Memory B cell (primary cell): ENCODE results near the gene IGF1R.

Experiments used
- ATAC-seq: fragments of 150-1000 bp; cut with Tn5 transposase; 2 replicates; pipeline ENCODE4 v1.10.0; 2021; ENCODE audit warnings: low read depth, mild to moderate bottlenecking, moderate library complexity
- DNase-seq, 2 donors: peaks; one replicate each; pipeline ENCODE4 v3.0.0; 2022; ENCODE audit warnings: low spot score in 2 of 2
- H3K27ac Mint-ChIP-seq: one replicate; pipeline ENCODE4 v1.8.0; 2022; ENCODE audit warnings: mild to moderate bottlenecking, moderate library complexity, mixed read lengths
- H3K27me3 Mint-ChIP-seq: one replicate; pipeline ENCODE4 v1.8.0; 2022; ENCODE audit warnings: mixed read lengths
- H3K36me3 Mint-ChIP-seq: one replicate; pipeline ENCODE4 v1.8.0; 2022; ENCODE audit warnings: mild to moderate bottlenecking, mixed read lengths
- H3K4me1 Mint-ChIP-seq: one replicate; pipeline ENCODE4 v1.8.0; 2022; ENCODE audit warnings: mixed read lengths
- H3K4me3 Mint-ChIP-seq: one replicate; pipeline ENCODE4 v1.8.0; 2022; ENCODE audit warnings: mild to moderate bottlenecking, moderate library complexity, mixed read lengths
- H3K9me3 Mint-ChIP-seq: one replicate; pipeline ENCODE4 v1.8.0; 2022; ENCODE audit warnings: mixed read lengths

The IGF1R gene

DNA sequence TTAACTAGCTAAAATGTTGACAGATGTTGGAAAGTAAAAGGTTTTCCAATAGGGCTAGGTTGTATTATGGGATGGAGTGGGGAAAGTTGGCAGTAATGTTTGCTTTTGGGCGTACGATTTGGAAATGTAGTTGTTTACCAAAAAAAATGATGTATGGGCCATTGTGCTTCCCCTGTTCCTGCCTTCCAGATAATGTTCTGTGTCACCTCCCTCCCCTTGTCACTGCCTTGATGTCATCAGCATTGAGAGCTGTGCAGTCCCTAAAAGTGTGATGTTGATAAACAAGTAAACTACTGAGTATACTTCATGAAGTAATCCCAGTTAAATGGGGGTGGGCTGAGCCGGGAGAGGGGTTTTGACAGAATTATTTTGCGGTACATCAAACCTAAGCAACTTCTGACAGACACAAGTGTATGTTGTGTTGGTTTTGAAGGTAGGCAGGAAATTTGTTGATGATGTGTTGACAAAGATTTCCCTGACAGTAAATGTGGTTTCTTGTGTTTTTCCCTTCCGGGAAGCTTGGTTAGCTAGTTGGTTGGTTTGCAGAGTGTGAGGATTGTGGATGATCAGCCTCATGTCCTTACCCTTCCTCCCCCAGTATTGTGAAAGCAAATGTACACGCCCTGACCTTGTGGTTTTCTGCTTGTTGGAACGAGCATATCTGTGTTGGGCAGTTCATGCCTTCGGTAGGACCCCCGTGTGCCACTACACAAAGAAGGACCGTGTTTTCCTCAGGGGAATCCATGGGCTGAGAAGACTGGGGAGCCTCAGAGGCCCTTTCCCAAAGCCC is 271.9 kb downstream of the IGF1R start:
- DNase-seq (no peak), ATAC-seq (no peak)
- Mint-ChIP-seq H3K27ac (no peak overlapping the region), H3K4me3 (no peak overlapping the region), H3K27me3 (no peaks in the 10 kb centered on the region), H3K9me3 (no peaks in the 10 kb centered on the region), H3K36me3 (peaks cover 9% of the 10 kb centered on the region), H3K4me1 (peaks cover 1% of the 10 kb centered on the region)

DNA sequence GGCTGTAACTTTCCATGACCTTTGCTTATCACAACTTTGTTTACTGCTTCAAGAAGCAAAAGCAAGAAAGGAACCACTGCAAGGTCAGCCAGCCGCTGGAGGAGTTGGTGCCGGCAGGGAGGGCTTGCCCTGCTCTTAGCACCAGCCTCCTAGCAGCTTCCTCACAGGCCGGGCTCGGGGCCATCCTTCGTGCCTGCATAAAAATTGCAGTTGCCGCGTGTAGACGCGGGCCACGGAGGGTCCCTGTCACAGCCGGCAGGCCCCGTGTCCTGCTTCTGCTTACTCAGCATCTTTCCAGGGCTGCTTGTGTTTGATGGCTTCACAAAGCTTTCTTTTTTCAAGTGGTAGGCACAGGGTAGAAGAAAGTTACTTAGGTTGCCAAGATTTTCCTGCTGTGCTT is 274.8 kb downstream of the IGF1R start:
- Mint-ChIP-seq H3K36me3 (peaks cover 3% of the 10 kb centered on the region), H3K27me3 (no peaks in the 10 kb centered on the region), H3K9me3 (no peaks in the 10 kb centered on the region), H3K4me1 (no peaks in the 10 kb centered on the region), H3K4me3 (no peak overlapping the region), H3K27ac (no peak overlapping the region)
- DNase-seq (no peak), ATAC-seq (no peak)

DNA sequence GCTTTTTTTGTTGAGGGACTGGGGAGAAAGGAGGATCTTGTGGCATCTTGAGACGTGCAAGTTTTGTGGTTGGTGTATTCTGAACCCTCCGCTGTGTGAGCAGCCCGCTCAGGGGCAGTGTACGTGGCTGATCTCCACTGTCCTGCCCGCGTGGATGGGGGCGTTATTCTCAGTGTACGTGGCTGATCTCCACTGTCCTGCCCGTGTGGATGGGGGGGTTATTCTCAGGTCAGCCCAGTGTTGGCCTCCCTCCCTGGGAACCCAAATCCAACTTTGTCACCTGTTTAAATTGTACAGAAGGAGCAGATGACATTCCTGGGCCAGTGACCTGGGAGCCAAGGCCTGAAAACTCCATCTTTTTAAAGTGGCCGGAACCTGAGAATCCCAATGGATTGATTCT is 275.2 kb downstream of the IGF1R start:
- ATAC-seq (no peak), DNase-seq (no peak)
- Mint-ChIP-seq H3K36me3 (peaks cover 5% of the 10 kb centered on the region), H3K4me1 (no peaks in the 10 kb centered on the region), H3K27ac (no peak overlapping the region), H3K9me3 (no peaks in the 10 kb centered on the region), H3K27me3 (no peaks in the 10 kb centered on the region), H3K4me3 (no peak overlapping the region)

DNA sequence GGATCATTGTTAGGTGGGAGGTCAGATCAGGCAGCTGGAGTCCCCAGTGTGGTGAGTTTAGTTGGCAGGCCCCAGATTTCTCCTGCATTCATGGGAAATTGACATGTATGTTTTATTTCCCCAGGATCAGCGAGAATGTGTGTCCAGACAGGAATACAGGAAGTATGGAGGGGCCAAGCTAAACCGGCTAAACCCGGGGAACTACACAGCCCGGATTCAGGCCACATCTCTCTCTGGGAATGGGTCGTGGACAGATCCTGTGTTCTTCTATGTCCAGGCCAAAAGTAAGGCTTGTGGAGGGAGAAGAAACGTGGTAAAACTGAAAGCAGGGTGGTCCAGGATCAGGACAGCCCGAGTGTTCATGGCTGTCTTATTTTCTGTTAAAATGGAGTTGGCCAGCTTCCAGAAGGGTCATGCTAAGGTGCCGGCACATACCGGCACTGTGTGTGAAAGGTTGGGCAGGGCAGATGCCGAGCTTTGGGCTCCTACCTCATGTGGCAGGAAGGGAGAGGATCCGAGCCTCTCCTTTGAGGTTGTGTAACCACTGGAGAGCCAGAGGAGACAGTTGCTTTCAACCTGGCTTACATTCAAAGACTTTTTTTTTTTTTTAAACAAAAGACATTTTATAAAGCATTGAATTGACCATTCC is 276.2 kb downstream of the IGF1R start:
- Mint-ChIP-seq H3K27me3 (no peaks in the 10 kb centered on the region), H3K4me3 (no peak overlapping the region), H3K27ac (no peak overlapping the region), H3K36me3 (peaks cover 5% of the 10 kb centered on the region), H3K9me3 (no peaks in the 10 kb centered on the region), H3K4me1 (no peaks in the 10 kb centered on the region)
- DNase-seq (no peak), ATAC-seq (no peak)

DNA sequence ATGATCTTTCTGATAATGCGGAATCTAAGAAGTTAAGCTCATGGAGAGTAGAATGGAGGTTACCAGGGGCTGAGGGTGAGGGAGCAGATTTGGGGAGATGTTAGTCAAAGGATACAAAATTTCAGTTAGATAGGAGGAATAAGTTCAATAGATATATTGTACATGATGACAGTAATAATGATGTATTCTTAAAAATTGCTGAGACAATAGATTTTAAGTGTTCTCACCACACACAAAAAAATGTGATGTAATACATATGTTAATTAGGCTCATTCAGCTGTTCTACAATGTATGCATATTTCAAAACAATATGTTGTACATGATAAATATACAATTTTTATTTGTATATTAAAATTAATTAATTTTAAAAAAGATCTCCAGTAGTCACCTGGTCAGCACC is 277.9 kb downstream of the IGF1R start:
- peaks cover 11% of the 10 kb centered on the region for H3K36me3 Mint-ChIP-seq
- H3K9me3 Mint-ChIP-seq, result no peaks in the 10 kb centered on the region
- H3K4me3 Mint-ChIP-seq, result no peak overlapping the region
- ATAC-seq (no peak), DNase-seq (no peak)
- H3K27me3 Mint-ChIP-seq, result no peaks in the 10 kb centered on the region
- H3K4me1 Mint-ChIP-seq, result no peaks in the 10 kb centered on the region
- H3K27ac Mint-ChIP-seq, result no peak overlapping the region

DNA sequence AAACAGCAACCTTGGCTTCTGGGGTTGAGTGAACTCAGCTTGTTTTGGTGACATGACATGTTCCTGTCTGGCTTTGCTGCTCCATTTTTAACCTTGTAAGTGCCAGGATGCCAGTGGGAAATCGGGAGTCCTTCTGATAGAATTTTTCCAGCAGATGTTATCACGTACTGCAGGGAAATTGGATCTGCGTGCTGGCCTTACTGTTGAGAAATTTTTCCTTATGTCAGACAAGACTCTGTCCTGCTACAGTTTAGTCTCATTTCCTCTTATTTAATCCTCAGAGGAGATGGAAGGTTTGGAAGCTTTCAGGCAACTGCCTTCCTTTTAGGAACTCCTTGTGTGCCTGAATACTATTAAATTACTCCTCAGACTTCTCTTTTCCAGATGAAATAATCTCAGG is 278.7 kb downstream of the IGF1R start:
- Mint-ChIP-seq H3K36me3 (peaks cover 11% of the 10 kb centered on the region), H3K27ac (no peak overlapping the region), H3K9me3 (no peaks in the 10 kb centered on the region), H3K4me3 (no peak overlapping the region), H3K27me3 (no peaks in the 10 kb centered on the region), H3K4me1 (no peaks in the 10 kb centered on the region)
- DNase-seq, result no peak
- no peak for ATAC-seq

DNA sequence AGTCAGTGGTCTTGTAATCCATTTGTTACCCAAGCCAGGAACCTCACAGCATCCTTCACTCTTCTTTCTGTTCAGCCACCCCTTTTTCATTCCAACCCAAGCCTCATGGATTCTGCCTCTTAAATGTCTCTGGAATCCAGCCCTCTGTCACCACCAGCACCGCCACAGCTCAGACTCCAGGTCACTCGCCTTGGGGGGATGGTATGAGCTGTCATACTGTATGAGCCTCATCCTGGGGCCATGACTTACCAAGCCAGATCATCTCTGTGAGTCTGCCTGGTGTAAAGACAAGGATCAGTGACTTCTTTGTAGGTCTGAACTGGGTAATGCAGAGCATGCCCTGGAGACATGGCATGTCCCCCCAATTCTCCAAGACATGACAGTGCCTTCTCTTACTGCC is 279.7 kb downstream of the IGF1R start:
- peaks cover 8% of the 10 kb centered on the region for H3K36me3 Mint-ChIP-seq
- no peak for ATAC-seq
- no peaks in the 10 kb centered on the region for H3K9me3 Mint-ChIP-seq
- no peaks in the 10 kb centered on the region for H3K27me3 Mint-ChIP-seq
- H3K27ac Mint-ChIP-seq, result no peak overlapping the region
- no peak overlapping the region for H3K4me3 Mint-ChIP-seq
- no peak for DNase-seq
- no peaks in the 10 kb centered on the region for H3K4me1 Mint-ChIP-seq

DNA sequence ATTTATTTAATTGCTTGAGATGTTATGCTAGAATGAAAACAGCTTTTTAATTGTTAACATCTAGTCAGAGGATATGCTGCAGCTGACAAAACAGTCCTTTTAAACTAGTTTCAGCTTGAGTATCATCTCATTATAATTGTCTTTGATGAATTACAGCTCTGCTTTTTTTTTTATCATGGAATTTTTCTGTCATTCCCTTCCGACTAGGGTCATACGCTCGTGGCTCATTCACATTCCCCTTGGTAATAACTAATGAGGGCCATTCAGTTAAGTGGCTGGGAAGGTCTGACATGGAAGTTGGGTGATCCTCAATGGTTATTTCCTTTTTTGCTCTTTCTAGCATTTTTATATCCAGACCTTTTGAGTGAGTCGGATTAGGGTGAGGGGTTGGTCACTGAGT is 282.2 kb downstream of the IGF1R start:
- ATAC-seq (no peak), DNase-seq (no peak)
- Mint-ChIP-seq H3K4me3 (no peak overlapping the region), H3K4me1 (no peaks in the 10 kb centered on the region), H3K9me3 (no peaks in the 10 kb centered on the region), H3K36me3 (peaks cover 10% of the 10 kb centered on the region), H3K27ac (no peak overlapping the region), H3K27me3 (no peaks in the 10 kb centered on the region)

DNA sequence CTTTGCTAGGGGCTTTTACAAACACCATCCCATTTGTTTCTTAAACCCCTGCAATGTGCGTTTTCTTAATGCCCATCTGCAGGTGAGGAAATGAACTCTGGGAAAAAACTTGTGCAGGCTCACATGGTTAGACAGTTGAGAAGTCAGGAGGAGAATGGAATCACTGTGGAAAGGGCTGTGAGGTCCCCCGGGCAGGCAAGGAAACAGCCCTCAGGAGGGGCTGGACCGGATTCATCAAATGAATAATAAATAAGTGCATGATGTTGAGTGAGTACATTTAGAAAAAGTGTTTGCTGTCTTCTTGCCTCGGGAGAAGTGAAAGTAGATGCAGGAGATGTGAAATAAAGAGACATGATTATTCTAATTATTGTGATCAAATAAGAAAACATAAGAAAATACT is 282.7 kb downstream of the IGF1R start:
- DNase-seq (no peak), ATAC-seq (no peak)
- Mint-ChIP-seq H3K27ac (no peak overlapping the region), H3K9me3 (no peaks in the 10 kb centered on the region), H3K4me1 (peaks cover 3% of the 10 kb centered on the region), H3K4me3 (no peak overlapping the region), H3K27me3 (no peaks in the 10 kb centered on the region), H3K36me3 (peaks cover 13% of the 10 kb centered on the region)

DNA sequence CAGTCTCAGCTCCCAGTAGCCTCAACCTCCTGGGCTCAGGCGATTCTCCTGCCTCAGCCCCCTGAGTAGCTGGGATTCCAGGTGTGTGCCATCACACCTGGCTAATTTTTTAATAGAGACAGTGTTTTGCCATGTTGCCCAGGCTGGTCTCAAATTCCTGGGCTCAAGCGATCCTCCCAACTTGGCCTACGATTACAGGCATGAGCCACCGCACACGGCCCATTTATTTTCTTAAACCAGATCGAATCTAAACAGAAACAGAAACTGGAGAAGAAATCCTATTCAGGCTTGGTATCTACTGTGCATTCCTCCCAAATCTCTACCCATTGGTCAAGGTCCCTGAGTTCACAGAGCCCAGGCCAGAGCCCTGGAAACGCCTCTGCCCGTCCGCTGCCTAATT is 285.1 kb downstream of the IGF1R start:
- ATAC-seq (no peak), DNase-seq (no peak)
- no peaks in the 10 kb centered on the region for H3K27me3 Mint-ChIP-seq
- no peaks in the 10 kb centered on the region for H3K9me3 Mint-ChIP-seq
- peaks cover 17% of the 10 kb centered on the region for H3K36me3 Mint-ChIP-seq
- H3K4me3 Mint-ChIP-seq, result no peak overlapping the region
- peaks cover 3% of the 10 kb centered on the region for H3K4me1 Mint-ChIP-seq
- H3K27ac Mint-ChIP-seq, result no peak overlapping the region

DNA sequence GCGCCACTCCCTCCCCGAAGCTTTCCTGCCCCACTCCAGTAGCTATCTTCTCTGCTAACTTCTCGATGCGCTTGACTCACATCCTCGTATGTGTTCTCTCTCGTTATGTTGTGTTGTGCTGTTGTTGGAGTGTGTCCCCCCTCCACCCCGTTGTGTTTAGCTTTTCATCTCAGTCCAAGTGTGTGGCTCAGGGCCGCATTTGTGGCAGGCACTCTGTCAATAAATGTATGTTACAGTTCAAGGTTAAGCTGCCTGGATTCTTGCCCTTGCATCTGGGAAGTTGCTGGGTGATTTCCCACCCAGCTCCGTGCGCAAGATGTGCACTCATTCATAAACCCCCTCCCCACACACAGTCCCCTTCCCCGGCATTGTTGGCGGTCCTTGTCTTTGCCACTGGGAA is 287.4 kb downstream of the IGF1R start:
- DNase-seq (no peak), ATAC-seq (no peak)
- peaks cover 13% of the 10 kb centered on the region for H3K36me3 Mint-ChIP-seq
- no peak overlapping the region for H3K27ac Mint-ChIP-seq
- H3K4me1 Mint-ChIP-seq, result peaks cover 3% of the 10 kb centered on the region
- H3K9me3 Mint-ChIP-seq, result no peaks in the 10 kb centered on the region
- H3K4me3 Mint-ChIP-seq, result no peak overlapping the region
- H3K27me3 Mint-ChIP-seq, result no peaks in the 10 kb centered on the region

DNA sequence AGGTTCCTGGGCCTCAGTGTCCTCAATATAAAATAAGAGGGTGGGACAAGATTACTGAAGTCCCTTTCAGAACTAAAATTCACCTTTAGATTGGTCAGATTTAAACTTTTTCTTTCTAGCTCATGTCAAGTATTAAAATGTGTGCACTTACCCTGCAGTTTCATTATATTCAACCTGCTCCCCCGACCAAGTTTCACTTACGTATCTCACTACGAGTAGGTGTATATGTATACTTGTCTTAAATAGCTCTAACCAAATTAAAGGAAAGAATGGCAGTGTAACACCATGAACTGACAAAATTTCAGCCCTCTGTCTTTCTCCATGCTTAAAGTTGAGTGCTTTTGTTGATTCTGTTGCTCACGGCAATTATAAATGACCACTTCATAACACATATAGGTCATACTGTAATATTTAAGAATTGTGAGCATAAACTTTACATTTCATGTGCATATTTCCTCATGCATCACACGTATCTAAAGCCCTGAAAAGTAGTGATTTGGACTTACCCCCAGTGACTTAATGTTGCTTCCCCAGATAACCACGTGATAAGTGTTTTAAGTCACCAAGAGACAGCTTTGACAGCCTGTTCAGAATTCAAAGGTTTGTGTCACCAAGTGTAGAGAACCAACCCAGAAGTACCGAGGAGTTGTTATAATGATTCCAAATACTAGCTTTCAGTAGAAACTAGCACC is 289.2 kb downstream of the IGF1R start:
- H3K27ac Mint-ChIP-seq, result no peak overlapping the region
- H3K36me3 Mint-ChIP-seq, result peaks cover 9% of the 10 kb centered on the region
- H3K9me3 Mint-ChIP-seq, result no peaks in the 10 kb centered on the region
- H3K27me3 Mint-ChIP-seq, result no peaks in the 10 kb centered on the region
- no peak overlapping the region for H3K4me3 Mint-ChIP-seq
- ATAC-seq, result no peak
- DNase-seq, result no peak
- H3K4me1 Mint-ChIP-seq, result peaks cover 3% of the 10 kb centered on the region

DNA sequence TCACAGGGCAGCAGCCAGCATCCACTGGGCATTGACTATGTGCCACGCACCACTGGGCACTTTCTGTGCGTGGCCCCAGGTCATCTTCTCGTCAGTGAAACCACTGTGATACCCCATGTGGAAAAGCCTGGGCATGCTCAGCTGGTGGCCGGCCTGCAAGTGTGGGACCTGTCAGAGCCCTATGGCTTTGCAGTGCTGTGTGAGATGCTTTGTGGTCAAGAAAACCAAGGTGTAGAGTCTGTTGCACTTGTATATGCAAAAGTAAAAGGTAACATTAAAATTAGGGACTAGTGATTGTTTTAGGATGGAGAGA is 289.7 kb downstream of the IGF1R start:
- Mint-ChIP-seq H3K4me1 (peaks cover 3% of the 10 kb centered on the region), H3K27me3 (no peaks in the 10 kb centered on the region), H3K36me3 (peaks cover 9% of the 10 kb centered on the region), H3K9me3 (no peaks in the 10 kb centered on the region), H3K4me3 (no peak overlapping the region), H3K27ac (no peak overlapping the region)
- ATAC-seq, result no peak
- DNase-seq, result no peak

DNA sequence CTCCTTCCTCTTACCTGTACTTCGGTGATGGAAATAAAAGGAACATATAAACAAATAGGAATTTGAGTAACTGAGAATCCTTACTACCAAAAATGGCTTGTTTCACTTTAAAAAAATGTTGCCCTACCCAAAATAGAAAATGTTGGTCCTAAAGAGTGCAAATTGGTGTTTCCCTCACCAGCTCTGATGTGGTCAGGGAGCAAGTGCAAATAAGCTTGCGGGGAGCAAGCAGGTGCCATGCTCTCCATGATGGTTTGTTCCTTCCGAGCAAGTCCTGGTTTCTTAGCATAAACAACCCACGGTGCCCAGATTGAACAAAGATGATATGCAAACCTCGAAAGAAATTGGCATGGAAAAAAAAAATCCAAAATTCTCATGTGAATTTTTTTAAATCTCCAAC is 290.5 kb downstream of the IGF1R start:
- ATAC-seq (no peak), DNase-seq (no peak)
- Mint-ChIP-seq H3K4me3 (no peak overlapping the region), H3K4me1 (peaks cover 3% of the 10 kb centered on the region), H3K27me3 (no peaks in the 10 kb centered on the region), H3K9me3 (no peaks in the 10 kb centered on the region), H3K27ac (no peak overlapping the region), H3K36me3 (peaks cover 9% of the 10 kb centered on the region)
